Ovary (tissue), 9 donors: ENCODE measurements around the gene EHBP1. TPM values are rescaled to one million over a fixed set of nuclear protein-coding genes. Genes with fewer than 3 reads are reported as not detected.

Experiments
- DNase-seq, 5 donors: peaks; one replicate each; pipeline ENCODE4 v3.0.0-alpha.2; 2019 to 2020
- H3K27ac ChIP-seq, 2 donors: fragments of 200-600 bp; one replicate each; pipeline versions ENCODE4 v1.5.1 to v1.8.0; 2019 to 2022
- H3K27me3 ChIP-seq: fragments of 200-600 bp; one replicate; pipeline ENCODE4 v1.8.0; 2022
- H3K36me3 ChIP-seq: fragments of 200-600 bp; sonication (generic); one replicate; pipeline ENCODE4 v1.5.1; 2019
- H3K4me1 ChIP-seq: one replicate; pipeline ENCODE4 v1.8.1; 2013; ENCODE audit warnings: mild to moderate bottlenecking, moderate library complexity; ENCODE audit not compliant: insufficient read depth
- H3K4me3 ChIP-seq: fragments of 200-600 bp; sonication (generic); one replicate; pipeline ENCODE4 v1.5.1; 2017
- H3K9me3 ChIP-seq, 2 donors: fragments of 200-600 bp in 1 of 2; sonication (generic) in 1 of 2; one replicate each; pipeline versions ENCODE4 v1.5.1 to v1.8.1; 2013 to 2019; ENCODE audit warnings: mild to moderate bottlenecking in 1 of 2, moderate library complexity in 1 of 2
- EP300 ChIP-seq: sonication (generic); formaldehyde crosslinking; IDR thresholded peaks from one replicate; pipeline ENCODE4 v1.6.1; 2017; ENCODE audit warnings: antibody characterized with exemption
- POLR2A ChIP-seq: fragments of 450-650 bp; IDR thresholded peaks from one replicate; pipeline ENCODE4 v1.6.1; 2017; ENCODE audit warnings: antibody characterized with exemption, mild to moderate bottlenecking, moderate library complexity
- WGBS, 3 donors: extraction: QIAGEN DNeasy Blood & Tissue Kit in 1 of 3; methylation state at CpG; one replicate each; pipeline versions ENCODE4 v1.1.5 to v1.1.7; 2013 to 2017; 5-methylcytosine and 5-hydroxymethylcytosine counted together
- intact Hi-C, 4 donors: fragments of 100-400 bp; cut with DNase I; formaldehyde crosslinking; loops; one replicate each; pipeline versions ENCODE4 v1.11.0 to v1.15.1; 2022 to 2023
- polyA plus RNA-seq, 2 donors: library from polyadenylated mRNA; stranded (reverse); fragments of 200-250 nt in 1 of 2; fragments of 350-450 nt in 1 of 2; fragmentation: Illumina TruSeq in 1 of 2; extraction: RNeasy Lipid Tissue Mini Kit (QIAGEN cat#74804) in 1 of 2; gene quantifications; one replicate each; pipeline ENCODE4 v1.2.3, GENCODE V29; 2013 to 2014
- total RNA-seq, 7 donors: library from RNA; depleted of rRNA in 2 of 7; stranded (reverse); fragments of >200 nt in 2 of 7; fragmentation: NEBNext Ultra II Directional in 3 of 7; extraction: Animal tissue kit (Norgen Biotek cat#: 25700) in 3 of 7; gene quantifications; one replicate each; pipeline versions ENCODE4 v1.1.0 to v1.2.4, GENCODE V29; 2016 to 2023
- TF ChIP-seq, protein P1 (sequence below), 3 donors: fragments of 450-650 bp in 2 of 3; fragments of 200-600 bp in 1 of 3; IDR thresholded peaks; one replicate each; pipeline versions ENCODE4 v1.5.1 to v1.8.0; 2016 to 2022; ENCODE audit warnings: antibody characterized with exemption in 3 of 3, mild to moderate bottlenecking in 1 of 3
- donor health status: DM: no; HTN: no; CAD: no; lungs with moderate emphysema.
- donor health status: DM: no; HTN: no; CAD: no.
- donor health status: Bipolar disorder and iron deficiency.
- donor health status: DM: yes; HTN: yes; CAD: no.
- donor health status: DM: no; HTN: no; CAD: no.
- donor health status: DM: yes; HTN: yes; CAD: no.

EHBP1 gene
- total and polyA plus RNA-seq, 9 donors, result 56.3 to 185 (median 117) TPM

DNA sequence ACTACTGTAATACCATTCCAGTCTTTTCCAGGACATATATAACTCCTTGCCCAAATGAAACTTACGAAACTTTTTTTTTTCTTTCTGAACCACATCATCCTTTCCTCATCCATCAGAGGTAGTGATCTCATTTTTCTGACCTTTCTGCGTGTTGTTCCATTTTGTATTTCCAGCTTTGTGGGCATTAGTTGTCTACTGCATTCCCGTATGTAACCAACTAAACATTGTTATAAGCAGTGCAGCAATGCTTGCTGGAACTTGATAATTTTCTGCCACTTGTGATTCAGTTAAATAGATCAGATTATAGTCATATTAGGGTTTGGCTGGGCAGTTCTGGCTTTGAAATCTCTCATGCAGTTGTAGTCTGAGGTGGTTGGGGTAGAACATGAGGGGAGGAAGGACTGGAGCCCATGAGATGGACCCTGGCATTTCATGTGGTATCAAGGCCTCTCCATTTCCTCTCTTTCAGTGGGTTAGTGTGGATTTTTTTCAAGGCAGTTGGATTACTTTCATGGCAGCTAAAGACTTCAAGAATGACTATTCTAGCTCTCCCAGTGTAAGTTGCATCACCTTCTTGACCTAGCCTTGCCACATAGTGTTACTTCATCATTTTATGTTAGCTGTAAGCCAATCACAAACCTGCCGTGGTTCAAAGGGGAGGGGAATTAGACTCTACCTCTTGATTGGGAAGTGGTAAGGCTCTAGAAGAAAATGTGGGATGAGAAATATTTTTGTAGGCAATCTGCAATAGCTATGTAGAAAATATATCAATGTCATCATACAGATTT lies 80.5 kb downstream of the EHBP1 start:
- DNase-seq, result no peak
- no peaks in the 10 kb centered on the region for H3K36me3 ChIP-seq
- intact Hi-C loops, result no loop called here
- no peak overlapping the region for H3K4me3 ChIP-seq
- H3K27me3 ChIP-seq, result no peaks in the 10 kb centered on the region
- no peaks in the 10 kb centered on the region for H3K9me3 ChIP-seq
- H3K27ac ChIP-seq, result no peak overlapping the region
- H3K4me1 ChIP-seq, result peaks cover 9% of the 10 kb centered on the region
- TF ChIP-seq POLR2A (no peak), EP300 (no peak)
- TF ChIP-seq, protein P1, sequence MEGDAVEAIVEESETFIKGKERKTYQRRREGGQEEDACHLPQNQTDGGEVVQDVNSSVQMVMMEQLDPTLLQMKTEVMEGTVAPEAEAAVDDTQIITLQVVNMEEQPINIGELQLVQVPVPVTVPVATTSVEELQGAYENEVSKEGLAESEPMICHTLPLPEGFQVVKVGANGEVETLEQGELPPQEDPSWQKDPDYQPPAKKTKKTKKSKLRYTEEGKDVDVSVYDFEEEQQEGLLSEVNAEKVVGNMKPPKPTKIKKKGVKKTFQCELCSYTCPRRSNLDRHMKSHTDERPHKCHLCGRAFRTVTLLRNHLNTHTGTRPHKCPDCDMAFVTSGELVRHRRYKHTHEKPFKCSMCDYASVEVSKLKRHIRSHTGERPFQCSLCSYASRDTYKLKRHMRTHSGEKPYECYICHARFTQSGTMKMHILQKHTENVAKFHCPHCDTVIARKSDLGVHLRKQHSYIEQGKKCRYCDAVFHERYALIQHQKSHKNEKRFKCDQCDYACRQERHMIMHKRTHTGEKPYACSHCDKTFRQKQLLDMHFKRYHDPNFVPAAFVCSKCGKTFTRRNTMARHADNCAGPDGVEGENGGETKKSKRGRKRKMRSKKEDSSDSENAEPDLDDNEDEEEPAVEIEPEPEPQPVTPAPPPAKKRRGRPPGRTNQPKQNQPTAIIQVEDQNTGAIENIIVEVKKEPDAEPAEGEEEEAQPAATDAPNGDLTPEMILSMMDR (IDR thresholded peaks at IDR 0.05), result no peak
- 94 to 99% (median 95%) methylated on average over 4 of the region's 4 CpGs for WGBS, 3 donors

DNA sequence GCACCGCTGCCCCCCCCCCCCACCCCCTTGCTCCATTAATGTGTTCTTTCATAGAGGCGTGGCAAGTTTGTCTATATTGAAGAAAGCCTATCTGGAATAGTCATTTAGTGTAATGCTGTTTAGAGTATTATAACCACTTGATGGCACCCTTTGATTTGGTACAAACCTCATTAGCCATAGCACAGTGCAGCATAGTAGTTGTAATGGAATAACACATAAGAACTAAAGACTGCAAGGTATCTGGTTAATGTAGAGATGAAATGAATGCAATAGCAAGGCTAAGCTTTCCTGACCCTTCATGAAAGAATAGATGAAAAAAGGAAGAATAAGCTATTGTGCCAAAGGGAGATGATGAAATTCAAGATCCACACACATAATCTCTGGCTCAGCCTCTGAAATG lies 81.9 kb downstream of the EHBP1 start:
- no peak for DNase-seq
- 40 to 56% (median 46%) methylated on average over 2 of the region's 2 CpGs for WGBS, 3 donors
- no peak overlapping the region for H3K27ac ChIP-seq
- no peak overlapping the region for H3K4me3 ChIP-seq
- intact Hi-C loops, result no loop called here
- H3K27me3 ChIP-seq, result no peaks in the 10 kb centered on the region
- no peaks in the 10 kb centered on the region for H3K36me3 ChIP-seq
- no peaks in the 10 kb centered on the region for H3K9me3 ChIP-seq
- TF ChIP-seq EP300 (no peak), POLR2A (no peak)
- TF ChIP-seq, protein P1 (IDR thresholded peaks at IDR 0.05), result no peak
- H3K4me1 ChIP-seq, result peaks cover 9% of the 10 kb centered on the region

DNA sequence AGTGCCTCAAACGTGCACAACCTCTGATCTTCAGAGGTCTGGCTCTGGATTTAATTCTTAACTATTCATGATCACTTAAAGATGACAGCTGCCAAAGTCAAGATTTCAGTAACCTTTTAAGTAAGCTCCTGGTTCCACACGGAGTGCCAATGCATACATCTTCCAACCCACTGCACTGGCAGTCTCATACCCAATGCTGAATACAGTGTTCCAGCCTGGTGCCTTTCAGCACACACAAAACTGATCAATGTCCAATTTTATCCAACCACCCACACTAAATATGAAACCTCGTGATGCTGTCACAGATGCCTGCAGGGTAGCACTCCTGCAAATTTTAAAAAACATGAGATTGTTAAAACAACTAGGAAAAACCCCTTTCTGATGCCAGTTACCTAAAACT lies 84.0 kb downstream of the EHBP1 start:
- Histone ChIP-seq H3K4me3 (no peak overlapping the region), H3K27ac (no peak overlapping the region), H3K27me3 (no peaks in the 10 kb centered on the region), H3K36me3 (no peaks in the 10 kb centered on the region), H3K4me1 (peaks cover 6% of the 10 kb centered on the region), H3K9me3 (no peaks in the 10 kb centered on the region)
- intact Hi-C loops, result no loop called here
- 40 to 45% (median 41%) methylated on average over 3 of the region's 3 CpGs for WGBS, 3 donors
- no peak for DNase-seq
- TF ChIP-seq POLR2A (no peak), EP300 (no peak)
- TF ChIP-seq, protein P1 (IDR thresholded peaks at IDR 0.05), result no peak

DNA sequence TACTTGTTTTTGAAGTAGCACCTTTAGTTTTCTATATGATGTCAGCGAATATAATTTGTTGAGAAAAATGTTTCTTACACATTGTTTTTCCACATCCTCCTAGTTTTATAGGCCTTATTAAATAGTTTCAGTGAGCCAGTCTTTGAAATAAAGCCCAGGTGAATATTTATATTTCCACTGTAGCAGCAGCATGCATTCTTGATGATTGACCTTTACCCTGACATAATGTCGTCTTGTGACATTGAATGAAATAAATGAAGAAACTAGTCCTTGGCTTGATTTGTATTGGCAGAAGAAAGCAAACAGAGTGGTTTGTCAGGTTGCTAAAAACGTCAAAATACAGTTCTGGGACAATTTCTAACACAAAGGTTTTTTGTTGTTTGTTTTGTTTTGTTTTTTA lies 84.4 kb downstream of the EHBP1 start:
- TF ChIP-seq EP300, result no peak
- TF ChIP-seq, protein P1 (IDR thresholded peaks at IDR 0.05), result no peak
- no peak for TF ChIP-seq POLR2A
- intact Hi-C loops, result no loop called here
- Histone ChIP-seq H3K9me3 (no peaks in the 10 kb centered on the region), H3K27me3 (no peaks in the 10 kb centered on the region), H3K4me1 (peaks cover 6% of the 10 kb centered on the region), H3K36me3 (no peaks in the 10 kb centered on the region), H3K4me3 (no peak overlapping the region), H3K27ac (no peak overlapping the region)
- no peak for DNase-seq
- 65 to 73% (median 69%) methylated on average over 3 of the region's 3 CpGs for WGBS, 3 donors
